Lung (tissue), 12 donors: ENCODE data around the gene MCRIP1. TPM values are rescaled to one million over a fixed set of nuclear protein-coding genes. Genes with fewer than 3 reads are reported as not detected.

Experiments
- ATAC-seq: fragments of 200-7000 bp; cut with Tn5 transposase; one replicate; pipeline ENCODE4 v1.9.1; 2020; ENCODE audit warnings: moderate number of reproducible peaks; ENCODE audit not compliant: insufficient read depth, low FRiP score
- DNase-seq, 3 donors: peaks; one replicate each; pipeline ENCODE4 v3.0.0-alpha.2; 2013 to 2017
- H3K27ac ChIP-seq, 2 donors: one replicate each; pipeline ENCODE4 v1.5.1; 2013; ENCODE audit warnings: mild to moderate bottlenecking in 2 of 2, moderate library complexity in 2 of 2, control low read depth in 1 of 2, inconsistent platforms in 1 of 2, low read depth in 1 of 2, low read length in 1 of 2
- H3K27me3 ChIP-seq, 3 donors: one replicate each; pipeline ENCODE4 v1.5.1; 2013; ENCODE audit warnings: low read length in 2 of 3; ENCODE audit not compliant: control insufficient read depth in 3 of 3, insufficient read depth in 3 of 3
- H3K36me3 ChIP-seq, 4 donors: one replicate each; pipeline ENCODE4 v1.5.1; 2013; ENCODE audit warnings: low read length in 4 of 4, mild to moderate bottlenecking in 1 of 4, moderate library complexity in 1 of 4; ENCODE audit not compliant: control insufficient read depth in 4 of 4, insufficient read depth in 4 of 4
- H3K4me1 ChIP-seq, 5 donors: one replicate each; pipeline ENCODE4 v1.5.1; 2013; ENCODE audit warnings: low read length in 5 of 5, mild to moderate bottlenecking in 2 of 5, moderate library complexity in 1 of 5; ENCODE audit not compliant: control insufficient read depth in 5 of 5, insufficient read depth in 5 of 5
- H3K4me3 ChIP-seq: one replicate; pipeline ENCODE4 v1.5.1; 2013; ENCODE audit warnings: mild to moderate bottlenecking, control low read depth, moderate library complexity
- H3K9ac ChIP-seq, 2 donors: one replicate each; pipeline ENCODE4 v1.5.1; 2013; ENCODE audit warnings: low read length in 2 of 2, control low read depth in 1 of 2; ENCODE audit not compliant: insufficient read depth in 1 of 2
- H3K9me3 ChIP-seq, 4 donors: one replicate each; pipeline ENCODE4 v1.5.1; 2013; ENCODE audit warnings: low read length in 3 of 4, mild to moderate bottlenecking in 1 of 4, moderate library complexity in 1 of 4; ENCODE audit not compliant: control insufficient read depth in 4 of 4, insufficient read depth in 3 of 4
- WGBS, 2 donors: extraction: QIAGEN DNeasy Blood & Tissue Kit; methylation state at CpG; one replicate each; pipeline ENCODE4 v1.1.7; 2013; 5-methylcytosine and 5-hydroxymethylcytosine counted together
- polyA plus RNA-seq, 2 donors: library from polyadenylated mRNA; stranded (reverse); fragments of 200-250 nt; gene quantifications; one replicate each; pipeline ENCODE4 v1.2.1, GENCODE V29; 2013
- total RNA-seq, 2 donors: library from RNA; depleted of rRNA in 1 of 2; stranded (reverse); fragments of >200 nt in 1 of 2; gene quantifications; one replicate each; pipeline ENCODE4 v1.2.1, GENCODE V29; 2014 to 2021
- TF ChIP-seq, protein P1 (sequence below): IDR thresholded peaks from 2 replicates; pipeline ENCODE4 v1.5.1; 2012; ENCODE audit warnings: mild to moderate bottlenecking; ENCODE audit errors: control extremely low read depth, extremely low read depth
- donor health status: control.
- donor health status: control.
- donor health status: Bipolar disorder and iron deficiency.
- donor health status: healthy.
- donor health status: DM: yes; HTN: yes; CAD: no.

The MCRIP1 gene
- total and polyA plus RNA-seq, 4 donors: 47.6 to 188 (median 106) TPM

DNA sequence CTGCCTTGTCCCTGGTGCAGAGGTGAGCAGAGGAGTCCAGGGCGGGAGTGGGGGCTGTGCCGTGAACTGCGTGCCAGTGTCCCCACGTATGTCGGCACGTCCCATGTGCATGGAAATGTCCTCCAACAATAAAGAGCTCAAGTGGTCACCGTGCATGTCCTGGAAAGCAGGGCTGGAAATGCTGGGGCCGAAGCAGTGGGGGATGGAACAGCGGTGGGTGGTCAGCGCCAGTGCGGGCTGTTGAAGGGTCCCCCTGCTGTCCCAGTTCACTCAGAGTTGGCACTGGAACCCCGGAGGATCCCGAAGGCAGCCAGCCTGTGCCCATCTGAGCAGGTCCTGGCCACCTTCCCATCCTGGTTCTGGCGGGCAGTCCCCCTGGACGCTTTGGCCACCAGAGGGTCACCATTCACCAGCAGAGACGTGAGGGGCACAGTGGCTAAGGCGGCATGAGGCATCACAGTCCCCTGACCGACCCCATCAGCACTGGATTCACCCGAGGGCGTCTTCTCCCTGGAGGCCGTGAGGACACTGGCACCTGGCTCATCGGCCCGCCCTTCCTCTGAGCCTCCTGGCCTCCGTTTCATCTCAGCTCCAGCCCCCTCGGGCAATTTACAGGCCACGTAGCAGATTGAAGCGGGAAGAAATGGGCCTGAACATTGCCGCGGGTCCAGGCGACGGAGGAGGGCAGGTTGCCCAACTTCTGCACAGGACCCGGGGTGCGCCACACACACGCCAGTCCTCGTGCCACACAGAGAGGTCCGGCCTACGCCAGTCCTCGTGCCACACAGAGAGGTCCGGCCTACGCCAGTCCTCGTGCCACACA is 19.0 kb downstream of the MCRIP1 start:
- no peak overlapping the region for H3K4me3 ChIP-seq
- peaks cover 0 to 10% (median 0%) of the 10 kb centered on the region in 3 donors for H3K27me3 ChIP-seq
- peaks cover 0 to 4% (median 0%) of the 10 kb centered on the region in 5 donors for H3K4me1 ChIP-seq
- H3K36me3 ChIP-seq: no peaks in the 10 kb centered on the region
- no peak overlapping the region for H3K9ac ChIP-seq
- peaks cover 0 to 5% (median 0%) of the 10 kb centered on the region in 4 donors for H3K9me3 ChIP-seq
- TF ChIP-seq, protein P1, sequence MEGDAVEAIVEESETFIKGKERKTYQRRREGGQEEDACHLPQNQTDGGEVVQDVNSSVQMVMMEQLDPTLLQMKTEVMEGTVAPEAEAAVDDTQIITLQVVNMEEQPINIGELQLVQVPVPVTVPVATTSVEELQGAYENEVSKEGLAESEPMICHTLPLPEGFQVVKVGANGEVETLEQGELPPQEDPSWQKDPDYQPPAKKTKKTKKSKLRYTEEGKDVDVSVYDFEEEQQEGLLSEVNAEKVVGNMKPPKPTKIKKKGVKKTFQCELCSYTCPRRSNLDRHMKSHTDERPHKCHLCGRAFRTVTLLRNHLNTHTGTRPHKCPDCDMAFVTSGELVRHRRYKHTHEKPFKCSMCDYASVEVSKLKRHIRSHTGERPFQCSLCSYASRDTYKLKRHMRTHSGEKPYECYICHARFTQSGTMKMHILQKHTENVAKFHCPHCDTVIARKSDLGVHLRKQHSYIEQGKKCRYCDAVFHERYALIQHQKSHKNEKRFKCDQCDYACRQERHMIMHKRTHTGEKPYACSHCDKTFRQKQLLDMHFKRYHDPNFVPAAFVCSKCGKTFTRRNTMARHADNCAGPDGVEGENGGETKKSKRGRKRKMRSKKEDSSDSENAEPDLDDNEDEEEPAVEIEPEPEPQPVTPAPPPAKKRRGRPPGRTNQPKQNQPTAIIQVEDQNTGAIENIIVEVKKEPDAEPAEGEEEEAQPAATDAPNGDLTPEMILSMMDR: no peak
- DNase-seq (no peak), ATAC-seq (no peak)
- H3K27ac ChIP-seq: no peak overlapping the region
- WGBS, 2 donors: 90 to 91% methylated on average over 39 to 41 of the region's 41 CpGs

- WGBS, 2 donors: 92 to 96% methylated on average over 15 of the region's 15 CpGs
- Histone ChIP-seq H3K9ac (no peak overlapping the region), H3K27me3 (peaks cover 0 to 8% (median 0%) of the 10 kb centered on the region in 3 donors), H3K4me1 (peaks cover 0 to 4% (median 0%) of the 10 kb centered on the region in 5 donors), H3K4me3 (no peak overlapping the region), H3K9me3 (peaks cover 0 to 6% (median 0%) of the 10 kb centered on the region in 4 donors), H3K27ac (no peak overlapping the region), H3K36me3 (no peaks in the 10 kb centered on the region)
- ATAC-seq (no peak), DNase-seq (no peak)
- TF ChIP-seq, protein P1: no peak
Observed at GRCh38 chr17:81813371-81813684, 19.8 kb downstream of the MCRIP1 start.

DNA sequence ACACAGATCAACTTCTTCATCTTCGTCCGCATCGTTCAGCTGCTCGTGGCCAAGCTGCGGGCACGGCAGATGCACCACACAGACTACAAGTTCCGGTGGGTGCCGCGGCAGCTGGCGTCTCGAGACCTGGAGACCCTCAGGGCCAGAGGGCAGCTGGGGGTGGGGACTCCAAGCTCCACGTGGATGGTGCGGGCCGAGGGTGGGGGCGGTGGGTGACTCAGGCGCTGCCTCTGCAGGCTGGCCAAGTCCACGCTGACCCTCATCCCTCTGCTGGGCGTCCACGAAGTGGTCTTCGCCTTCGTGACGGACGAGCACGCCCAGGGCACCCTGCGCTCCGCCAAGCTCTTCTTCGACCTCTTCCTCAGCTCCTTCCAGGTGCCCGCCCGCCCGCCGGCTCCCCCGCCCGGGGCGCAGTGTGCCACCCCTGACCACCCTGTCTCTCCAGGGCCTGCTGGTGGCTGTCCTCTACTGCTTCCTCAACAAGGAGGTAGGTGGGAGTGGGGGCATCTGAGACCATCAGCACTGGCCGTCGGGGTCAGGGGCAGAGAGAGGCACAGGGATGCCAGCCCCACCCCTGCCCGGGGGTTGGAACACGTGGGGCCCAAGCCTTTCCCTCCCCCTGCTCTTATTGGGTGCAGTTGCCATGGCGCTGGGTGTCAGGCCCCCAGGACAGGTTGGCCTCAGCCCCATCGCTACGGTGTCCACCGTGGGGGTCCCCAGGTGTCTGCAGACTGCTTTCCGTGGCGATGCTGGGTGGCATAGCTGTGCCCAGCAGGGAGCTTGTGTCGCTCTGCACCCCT is 20.3 kb downstream of the MCRIP1 start:
- H3K27ac ChIP-seq: no peak overlapping the region
- TF ChIP-seq, protein P1: no peak
- peaks cover 0 to 4% (median 0%) of the 10 kb centered on the region in 5 donors for H3K4me1 ChIP-seq
- ATAC-seq (no peak), DNase-seq (no peak)
- no peaks in the 10 kb centered on the region for H3K36me3 ChIP-seq
- WGBS, 2 donors: 85 to 87% methylated on average over 45 of the region's 45 CpGs
- H3K9ac ChIP-seq: no peak overlapping the region
- peaks cover 0 to 7% (median 4%) of the 10 kb centered on the region in 3 donors for H3K27me3 ChIP-seq
- no peak overlapping the region for H3K4me3 ChIP-seq
- H3K9me3 ChIP-seq: peaks cover 0 to 6% (median 0%) of the 10 kb centered on the region in 4 donors
